Heart right ventricle (tissue), 16 donors: ENCODE results near the gene PGAM2. TPM values are rescaled to one million over a fixed set of nuclear protein-coding genes. Genes with fewer than 3 reads are reported as not detected.
A peak's percentile ranks its signal among the peaks of the same experiment; 100 is the strongest.

Source experiments
- ATAC-seq, 8 donors: fragments of 200-7000 bp; cut with Tn5 transposase; one replicate each; pipeline ENCODE4 v1.9.1; 2020; ENCODE audit warnings: mild to moderate bottlenecking in 8 of 8, moderate library complexity in 8 of 8, moderate number of reproducible peaks in 1 of 8
- DNase-seq, 2 donors: peaks; one replicate each; pipeline ENCODE4 v3.0.0-alpha.2; 2020
- H3K27ac ChIP-seq, 10 donors: fragments of 200-600 bp; sonication (generic) in 2 of 10; one replicate each; pipeline versions ENCODE4 v1.5.0 to v1.8.0; 2020 to 2022; ENCODE audit warnings: mild to moderate bottlenecking in 3 of 10
- H3K27me3 ChIP-seq, 7 donors: fragments of 200-600 bp; one replicate each; pipeline ENCODE4 v1.8.0; 2021 to 2022; ENCODE audit warnings: mild to moderate bottlenecking in 2 of 7
- H3K36me3 ChIP-seq, 9 donors: fragments of 200-600 bp; sonication (generic) in 1 of 9; one replicate each; pipeline versions ENCODE4 v1.5.0 to v1.8.0; 2020 to 2022; ENCODE audit warnings: mild to moderate bottlenecking in 2 of 9
- H3K4me1 ChIP-seq, 9 donors: fragments of 200-600 bp; sonication (generic) in 1 of 9; one replicate each; pipeline versions ENCODE4 v1.5.0 to v1.8.0; 2020 to 2022; ENCODE audit warnings: mild to moderate bottlenecking in 4 of 9
- H3K4me3 ChIP-seq, 10 donors: fragments of 200-600 bp; sonication (generic) in 2 of 10; one replicate each; pipeline versions ENCODE4 v1.5.0 to v1.8.0; 2020 to 2022; ENCODE audit warnings: mild to moderate bottlenecking in 7 of 10, moderate library complexity in 2 of 10
- H3K9me3 ChIP-seq, 11 donors: fragments of 200-600 bp in 10 of 11; sonication (generic) in 2 of 11; one replicate each; pipeline versions ENCODE4 v1.5.0 to v1.8.0; 2013 to 2022; ENCODE audit warnings: mild to moderate bottlenecking in 2 of 11, control low read depth in 1 of 11, moderate library complexity in 1 of 11
- WGBS, 2 donors: extraction: QIAGEN DNeasy Blood & Tissue Kit; methylation state at CpG; one replicate each; pipeline ENCODE4 v1.1.7; 2013; ENCODE audit warnings: inconsistent platforms in 1 of 2; 5-methylcytosine and 5-hydroxymethylcytosine counted together
- intact Hi-C, 10 donors: fragments of 100-400 bp; cut with DNase I; formaldehyde crosslinking; loops; one replicate each; pipeline versions ENCODE4 v1.11.1 to v1.14.2; 2022
- polyA plus RNA-seq, 2 donors: library from polyadenylated mRNA; stranded (reverse); fragments of 200-250 nt; gene quantifications; one replicate each; pipeline ENCODE4 v1.2.3, GENCODE V29; 2013
- total RNA-seq, 10 donors: library from RNA; stranded (reverse); fragmentation: NEBNext Ultra II Directional in 3 of 10; extraction: Animal tissue kit (Norgen Biotek cat#: 25700) in 3 of 10; gene quantifications; one replicate each; pipeline versions ENCODE4 v1.2.1 to v1.2.4, GENCODE V29; 2021 to 2023
- TF ChIP-seq, protein P1 (sequence below), 9 donors: fragments of 200-600 bp; sonication (generic) in 2 of 9; IDR thresholded peaks; one replicate each; pipeline versions ENCODE4 v1.5.0 to v1.8.0; 2021 to 2022; ENCODE audit warnings: antibody characterized with exemption in 9 of 9, mild to moderate bottlenecking in 5 of 9, moderate library complexity in 1 of 9
- donor health status: Arrhythmogenic right ventricular cardiomyopathy.
- donor health status: ischemic (EF 13 %, LVEDD 7.1; RV severe dilation, severe dysfunction).
- donor health status: healthy with polysubstance abuse.
- donor health status: DM: no; HTN: yes; CAD: no.
- donor health status: DM: no; HTN: no; CAD: no.
- donor health status: ischemic (EF 25% LVEDD 6.9; RV normal size, moderate dysfunction).
- donor health status: ischemic (EF 25% LVEDD 5.7; RV mildly dilated, moderate dysfunction).
- donor health status: healthy.
- donor health status: DM: yes; HTN: yes; CAD: no.
- donor health status: Ischemic cardiomyopathy.
- donor health status: ischemic (EF 35%, LVEDD 5.7; RV mildly dilated, moderate dysfunction).
- donor health status: nonischemic (EF 11% LVEDD 7.7; RV severe dilation, severe dysfunction).
- donor health status: DM: yes; HTN: yes; CAD: no.
- donor health status: PGD.
- donor health status: ischemic (EF 29% LVEDD 5.4; RV normal size, mild dysfunction).
- donor health status: nonischemic (EF 23%, LVEDD 6.1; RV moderate dilation, normal function).

Gene PGAM2
- total and polyA plus RNA-seq, 12 donors = 367 to 2,327 (median 557) TPM

DNA sequence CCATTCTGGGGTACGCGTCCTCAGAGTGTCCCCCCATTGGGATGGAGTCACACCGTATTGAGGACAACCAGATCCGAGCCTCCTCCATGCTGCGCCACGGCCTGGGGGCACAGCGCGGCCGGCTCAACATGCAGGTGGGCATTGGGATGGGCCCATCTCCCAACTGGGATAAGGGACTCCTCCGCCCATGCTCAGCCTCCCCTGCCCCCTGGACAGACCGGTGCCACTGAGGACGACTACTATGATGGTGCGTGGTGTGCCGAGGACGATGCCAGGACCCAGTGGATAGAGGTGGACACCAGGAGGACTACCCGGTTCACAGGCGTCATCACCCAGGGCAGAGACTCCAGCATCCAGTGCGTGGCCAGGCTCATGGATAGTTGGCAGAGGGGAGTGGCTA is 44.6 kb upstream of the PGAM2 start:
- Histone ChIP-seq H3K36me3 (peaks cover 0 to 68% (median 3%) of the 10 kb centered on the region in 9 donors), H3K27ac (no peak overlapping the region), H3K4me3 (no peak overlapping the region), H3K4me1 (peaks cover under 1 to 36% (median 12%) of the 10 kb centered on the region in 9 donors), H3K27me3 (peaks cover 0 to 10% (median 0%) of the 10 kb centered on the region in 7 donors), H3K9me3 (no peaks in the 10 kb centered on the region)
- no peak for DNase-seq
- TF ChIP-seq, protein P1, sequence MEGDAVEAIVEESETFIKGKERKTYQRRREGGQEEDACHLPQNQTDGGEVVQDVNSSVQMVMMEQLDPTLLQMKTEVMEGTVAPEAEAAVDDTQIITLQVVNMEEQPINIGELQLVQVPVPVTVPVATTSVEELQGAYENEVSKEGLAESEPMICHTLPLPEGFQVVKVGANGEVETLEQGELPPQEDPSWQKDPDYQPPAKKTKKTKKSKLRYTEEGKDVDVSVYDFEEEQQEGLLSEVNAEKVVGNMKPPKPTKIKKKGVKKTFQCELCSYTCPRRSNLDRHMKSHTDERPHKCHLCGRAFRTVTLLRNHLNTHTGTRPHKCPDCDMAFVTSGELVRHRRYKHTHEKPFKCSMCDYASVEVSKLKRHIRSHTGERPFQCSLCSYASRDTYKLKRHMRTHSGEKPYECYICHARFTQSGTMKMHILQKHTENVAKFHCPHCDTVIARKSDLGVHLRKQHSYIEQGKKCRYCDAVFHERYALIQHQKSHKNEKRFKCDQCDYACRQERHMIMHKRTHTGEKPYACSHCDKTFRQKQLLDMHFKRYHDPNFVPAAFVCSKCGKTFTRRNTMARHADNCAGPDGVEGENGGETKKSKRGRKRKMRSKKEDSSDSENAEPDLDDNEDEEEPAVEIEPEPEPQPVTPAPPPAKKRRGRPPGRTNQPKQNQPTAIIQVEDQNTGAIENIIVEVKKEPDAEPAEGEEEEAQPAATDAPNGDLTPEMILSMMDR (IDR thresholded peaks at IDR 0.05) = no peak
- 92 to 97% methylated on average over 18 of the region's 18 CpGs for WGBS, 2 donors
- intact Hi-C loops = no loop called here
- no peak for ATAC-seq

DNA sequence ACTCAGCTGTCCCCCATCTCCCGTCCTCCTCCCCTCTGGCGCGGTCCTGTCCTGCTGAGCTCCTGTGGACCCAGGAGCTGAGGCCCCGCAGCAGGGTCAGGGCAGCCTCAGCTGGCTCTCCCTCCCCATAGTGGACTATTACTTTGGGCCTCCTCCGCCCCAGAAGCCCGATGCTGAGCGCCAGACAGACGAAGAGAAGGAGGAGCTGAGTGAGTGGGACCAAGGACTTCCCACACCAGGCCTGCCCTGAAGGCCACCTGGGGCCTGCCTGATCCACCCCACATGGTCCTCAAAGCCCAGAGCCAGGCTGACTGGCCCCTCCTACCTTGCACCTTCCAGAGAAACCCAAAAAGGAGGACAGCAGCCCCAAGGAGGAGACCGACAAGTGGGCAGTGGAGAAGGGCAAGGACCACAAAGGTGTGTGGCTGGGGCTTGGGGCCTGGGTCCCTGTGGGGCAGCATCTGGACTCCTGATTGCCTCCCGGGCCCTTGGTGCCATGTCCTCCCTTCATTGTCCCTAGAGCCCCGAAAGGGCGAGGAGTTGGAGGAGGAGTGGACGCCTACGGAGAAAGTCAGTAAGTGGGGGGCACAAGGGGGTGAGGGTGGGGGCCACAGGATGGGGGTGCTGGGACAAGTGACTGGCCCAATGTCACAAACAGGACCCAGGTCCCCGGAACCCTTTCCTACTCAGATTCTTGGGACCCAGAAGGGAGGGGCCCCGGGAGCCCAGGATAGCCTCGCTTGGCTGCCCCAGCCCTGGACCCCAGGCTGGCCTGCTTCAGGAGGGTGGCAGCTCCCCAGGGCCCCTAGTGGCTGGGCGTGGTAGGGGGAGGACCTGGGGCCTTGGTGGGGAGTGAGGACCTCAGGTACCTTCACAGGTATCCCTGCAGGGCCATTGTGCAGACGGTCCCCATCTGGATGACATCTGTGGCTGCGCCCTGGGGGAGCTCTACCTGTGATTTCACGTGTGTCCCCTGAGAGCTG is 43.7 kb upstream of the PGAM2 start:
- TF ChIP-seq, protein P1 (IDR thresholded peaks at IDR 0.05) = no peak
- no peak for DNase-seq
- Histone ChIP-seq H3K36me3 (peaks cover 0 to 59% (median 3%) of the 10 kb centered on the region in 9 donors), H3K4me3 (no peak overlapping the region), H3K27ac (peak overlapping the region in 1 of 10 donors; percentile 25), H3K27me3 (peaks cover 0 to 19% (median 0%) of the 10 kb centered on the region in 7 donors), H3K4me1 (peaks cover 0 to 30% (median 7%) of the 10 kb centered on the region in 9 donors), H3K9me3 (no peaks in the 10 kb centered on the region)
- intact Hi-C loops = no loop called here
- 85 to 89% methylated on average over 21 of the region's 21 CpGs for WGBS, 2 donors
- no peak for ATAC-seq

DNA sequence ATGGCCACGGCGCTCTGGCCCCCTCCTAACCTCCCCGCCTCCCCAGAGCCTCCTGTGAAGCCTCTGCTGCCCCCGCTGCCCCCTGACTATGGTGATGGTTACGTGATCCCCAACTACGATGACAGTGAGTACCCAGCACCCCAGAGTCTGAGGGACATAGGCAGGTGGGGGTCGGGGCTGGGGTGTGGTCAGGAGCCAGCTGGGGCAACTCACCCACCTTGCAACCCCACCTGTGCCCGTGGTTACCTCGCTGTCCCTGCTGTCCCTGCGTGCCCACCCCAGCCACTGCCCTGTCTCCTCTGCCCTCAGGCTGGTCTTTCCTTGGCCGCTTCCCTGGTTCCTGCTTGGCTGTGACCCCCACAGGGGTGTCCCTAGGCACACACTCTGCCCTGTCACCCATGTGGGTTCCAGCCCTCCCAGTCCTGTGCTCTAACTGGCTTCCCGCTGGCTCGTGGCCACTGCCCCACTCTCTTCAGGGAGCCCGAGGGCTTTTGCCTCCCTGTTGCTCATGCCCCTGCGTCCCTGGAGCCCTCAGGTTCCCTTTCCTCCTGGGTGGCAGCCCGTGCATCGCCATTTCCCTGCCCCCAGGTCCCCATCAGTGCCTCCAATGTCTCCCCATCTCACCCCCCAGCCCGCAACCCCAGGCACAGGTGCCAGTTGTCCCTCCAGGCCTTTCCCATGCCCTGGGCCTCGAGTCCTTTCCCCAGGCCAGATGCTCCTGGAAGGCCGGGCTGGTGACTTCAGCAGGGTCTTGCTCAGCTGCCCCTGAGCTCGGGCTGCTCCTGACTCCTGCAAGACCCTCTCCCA is 42.8 kb upstream of the PGAM2 start:
- WGBS, 2 donors = 91 to 92% methylated on average over 19 to 21 of the region's 21 CpGs
- peaks cover 0 to 26% (median 0%) of the 10 kb centered on the region in 7 donors for H3K27me3 ChIP-seq
- DNase-seq (no peak), ATAC-seq (no peak)
- intact Hi-C loops = no loop called here
- TF ChIP-seq, protein P1 (IDR thresholded peaks at IDR 0.05) = no peak
- peaks cover 0 to 32% (median 14%) of the 10 kb centered on the region in 9 donors for H3K4me1 ChIP-seq
- H3K9me3 ChIP-seq = no peaks in the 10 kb centered on the region
- H3K4me3 ChIP-seq = peak overlapping the region in 3 of 10 donors; percentile 61 to 66 (median 64)
- H3K27ac ChIP-seq = peak overlapping the region in 1 of 10 donors; percentile 25
- H3K36me3 ChIP-seq = peaks cover 0 to 52% (median 3%) of the 10 kb centered on the region in 9 donors
